ENCODE results near the gene STK11. TPM values are rescaled to one million over a fixed set of nuclear protein-coding genes. Genes with fewer than 3 reads are reported as not detected.
"Not testable (repeated sequence)": the region's sequence is repeated elsewhere in the genome, so short reads cannot be mapped to it uniquely, and the experiment has no call there.

STK11 gene
- total RNA-seq, 1 donor from 2014 or later: 61.3 TPM

DNA sequence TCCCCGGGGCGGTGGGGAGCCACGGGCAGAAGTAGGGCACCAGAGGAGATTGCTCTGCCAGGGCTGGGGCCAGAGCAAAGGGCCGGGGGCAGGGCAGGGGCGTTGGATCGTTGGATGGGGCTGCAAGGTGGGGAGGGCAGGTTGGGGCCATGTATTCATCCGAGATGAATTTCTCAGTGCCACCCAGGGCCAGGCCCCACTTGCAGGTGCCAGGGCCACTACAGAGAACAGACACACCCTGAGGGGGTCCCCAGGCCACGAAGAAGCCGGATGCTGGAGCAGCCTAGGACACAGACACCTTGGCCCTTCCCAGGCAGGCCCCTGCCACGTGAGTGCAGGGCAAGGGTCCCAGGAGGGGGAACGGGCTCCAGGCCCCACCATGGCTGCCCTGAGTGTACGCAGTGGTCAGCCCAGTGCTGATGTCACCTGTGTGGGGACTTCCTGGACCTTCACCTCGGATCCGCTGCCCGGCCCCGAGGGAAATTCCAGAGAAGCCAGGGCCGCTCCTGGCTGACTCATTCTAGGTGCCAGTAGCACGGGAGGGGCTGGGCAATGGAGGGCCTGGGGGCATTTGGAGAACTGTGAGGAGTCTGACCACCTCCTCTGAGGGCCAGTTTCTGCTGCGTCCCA lies 21.9 kb upstream of the STK11 start:
- Mint-ChIP-seq H3K4me3 (ENCODE audit: unreplicated experiment) (no peak overlapping the region), H3K9me3 (ENCODE audit: unreplicated experiment) (no peaks in the 10 kb centered on the region), H3K36me3 (ENCODE audit: unreplicated experiment) (no peaks in the 10 kb centered on the region), H3K27ac (ENCODE audit: unreplicated experiment) (peak overlapping the region; percentile 41), H3K27me3 (ENCODE audit: unreplicated experiment) (no peaks in the 10 kb centered on the region), H3K4me1 (ENCODE audit: unreplicated experiment) (peaks cover 39% of the 10 kb centered on the region)
- TF ChIP-seq, protein P1, sequence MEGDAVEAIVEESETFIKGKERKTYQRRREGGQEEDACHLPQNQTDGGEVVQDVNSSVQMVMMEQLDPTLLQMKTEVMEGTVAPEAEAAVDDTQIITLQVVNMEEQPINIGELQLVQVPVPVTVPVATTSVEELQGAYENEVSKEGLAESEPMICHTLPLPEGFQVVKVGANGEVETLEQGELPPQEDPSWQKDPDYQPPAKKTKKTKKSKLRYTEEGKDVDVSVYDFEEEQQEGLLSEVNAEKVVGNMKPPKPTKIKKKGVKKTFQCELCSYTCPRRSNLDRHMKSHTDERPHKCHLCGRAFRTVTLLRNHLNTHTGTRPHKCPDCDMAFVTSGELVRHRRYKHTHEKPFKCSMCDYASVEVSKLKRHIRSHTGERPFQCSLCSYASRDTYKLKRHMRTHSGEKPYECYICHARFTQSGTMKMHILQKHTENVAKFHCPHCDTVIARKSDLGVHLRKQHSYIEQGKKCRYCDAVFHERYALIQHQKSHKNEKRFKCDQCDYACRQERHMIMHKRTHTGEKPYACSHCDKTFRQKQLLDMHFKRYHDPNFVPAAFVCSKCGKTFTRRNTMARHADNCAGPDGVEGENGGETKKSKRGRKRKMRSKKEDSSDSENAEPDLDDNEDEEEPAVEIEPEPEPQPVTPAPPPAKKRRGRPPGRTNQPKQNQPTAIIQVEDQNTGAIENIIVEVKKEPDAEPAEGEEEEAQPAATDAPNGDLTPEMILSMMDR (IDR thresholded peaks at IDR 0.05): no peak
- DNase-seq (ENCODE audit: extremely low spot score, unreplicated experiment): no peak

DNA sequence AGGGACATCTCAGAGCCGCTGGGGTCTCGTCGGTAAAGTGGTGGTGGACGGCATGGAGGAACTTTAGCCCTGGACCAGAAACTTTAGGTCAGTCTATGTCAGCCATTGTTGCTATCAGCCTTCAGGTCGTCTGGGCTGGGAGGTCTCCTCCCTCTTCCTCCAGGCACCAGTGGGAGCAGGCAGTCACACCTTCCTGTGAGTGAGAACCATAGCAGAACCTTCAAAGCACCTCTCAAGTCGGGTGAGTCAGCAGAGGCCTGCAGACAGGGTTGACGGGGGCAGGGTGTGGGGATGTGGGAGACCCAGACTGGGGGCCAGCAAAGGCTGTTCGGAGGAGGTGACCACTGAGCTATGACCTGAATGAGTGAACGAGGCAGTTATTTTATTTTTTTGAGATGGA lies 16.2 kb upstream of the STK11 start:
- H3K9me3 Mint-ChIP-seq (ENCODE audit: unreplicated experiment): no peaks in the 10 kb centered on the region
- no peaks in the 10 kb centered on the region for H3K36me3 Mint-ChIP-seq (ENCODE audit: unreplicated experiment)
- TF ChIP-seq, protein P1 (IDR thresholded peaks at IDR 0.05): no peak
- no peak for DNase-seq (ENCODE audit: extremely low spot score, unreplicated experiment)
- no peak overlapping the region for H3K27ac Mint-ChIP-seq (ENCODE audit: unreplicated experiment)
- H3K27me3 Mint-ChIP-seq (ENCODE audit: unreplicated experiment): no peaks in the 10 kb centered on the region
- no peak overlapping the region for H3K4me3 Mint-ChIP-seq (ENCODE audit: unreplicated experiment)
- H3K4me1 Mint-ChIP-seq (ENCODE audit: unreplicated experiment): peaks cover 21% of the 10 kb centered on the region

GRCh38 chr19:1199531-1199930 lies 6.0 kb upstream of the STK11 start:
- Mint-ChIP-seq H3K36me3 (ENCODE audit: unreplicated experiment) (no peaks in the 10 kb centered on the region), H3K4me3 (ENCODE audit: unreplicated experiment) (no peak overlapping the region), H3K4me1 (ENCODE audit: unreplicated experiment) (peaks cover 16% of the 10 kb centered on the region), H3K27ac (ENCODE audit: unreplicated experiment) (no peak overlapping the region), H3K9me3 (ENCODE audit: unreplicated experiment) (no peaks in the 10 kb centered on the region), H3K27me3 (ENCODE audit: unreplicated experiment) (no peaks in the 10 kb centered on the region)
- DNase-seq (ENCODE audit: extremely low spot score, unreplicated experiment): no peak
- TF ChIP-seq, protein P1 (IDR thresholded peaks at IDR 0.05): no peak

DNA sequence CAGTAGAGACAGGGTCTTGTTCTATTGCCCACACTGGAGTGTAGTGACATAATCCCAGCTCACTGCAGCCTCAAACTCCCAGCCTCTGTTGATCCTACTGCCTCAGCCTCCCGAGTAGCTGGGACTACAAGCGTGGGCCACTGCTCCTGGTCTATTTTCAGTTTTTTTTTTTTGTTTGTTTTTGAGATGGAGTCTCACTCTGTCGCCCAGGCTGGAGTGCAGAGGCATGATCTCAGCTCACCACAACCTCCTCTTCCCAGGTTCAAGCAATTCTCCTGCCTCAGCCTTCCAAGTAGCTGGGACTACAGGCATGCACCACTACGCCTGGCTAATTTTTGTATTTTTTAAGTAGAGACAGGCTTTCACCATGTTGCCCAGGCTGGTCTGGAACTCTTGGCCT lies 5.0 kb upstream of the STK11 start:
- H3K9me3 Mint-ChIP-seq (ENCODE audit: unreplicated experiment); H3K27me3 Mint-ChIP-seq (ENCODE audit: unreplicated experiment); H3K36me3 Mint-ChIP-seq (ENCODE audit: unreplicated experiment): not testable (repeated sequence)

GRCh38 chr19:1206150-1206863 lies 729 bp downstream of the STK11 start:
- H3K36me3 Mint-ChIP-seq (ENCODE audit: unreplicated experiment): no peaks in the 10 kb centered on the region
- H3K4me1 Mint-ChIP-seq (ENCODE audit: unreplicated experiment): peaks cover 49% of the 10 kb centered on the region
- TF ChIP-seq, protein P1 (IDR thresholded peaks at IDR 0.05): no peak
- H3K9me3 Mint-ChIP-seq (ENCODE audit: unreplicated experiment): no peaks in the 10 kb centered on the region
- H3K27me3 Mint-ChIP-seq (ENCODE audit: unreplicated experiment): no peaks in the 10 kb centered on the region
- peak overlapping the region; percentile 89 for H3K27ac Mint-ChIP-seq (ENCODE audit: unreplicated experiment)
- DNase-seq (ENCODE audit: extremely low spot score, unreplicated experiment): no peak
- peak overlapping the region; percentile 94 for H3K4me3 Mint-ChIP-seq (ENCODE audit: unreplicated experiment)

More for the DNA sequence above, 5.0 kb upstream of the STK11 start:
- H3K27ac Mint-ChIP-seq (ENCODE audit: unreplicated experiment); H3K4me3 Mint-ChIP-seq (ENCODE audit: unreplicated experiment); DNase-seq (ENCODE audit: extremely low spot score, unreplicated experiment): not testable (repeated sequence)
- peaks cover 17% of the 10 kb centered on the region for H3K4me1 Mint-ChIP-seq (ENCODE audit: unreplicated experiment)

All from osteocyte (in vitro differentiated cells).